Prostate gland (tissue), 2 donors: ENCODE data around the gene TIA1.

ENCODE experiments used
- CTCF ChIP-seq, 4 experiments: fragments of 200-600 bp in 2 of 4; fragments of 450-650 bp in 2 of 4; sonication (generic) in 2 of 4; IDR thresholded peaks; 1 replicate in 3 of 4; 2 replicates in 1 of 4; pipeline ENCODE4 v1.5.1; 2016 to 2019; ENCODE audit warnings: antibody characterized with exemption in 4 of 4, mild to moderate bottlenecking in 2 of 4, moderate library complexity in 2 of 4
- POLR2A ChIP-seq: fragments of 450-650 bp; IDR thresholded peaks from one replicate; pipeline ENCODE4 v1.6.1; 2016; ENCODE audit warnings: antibody characterized with exemption, mild to moderate bottlenecking
- POLR2AphosphoS5 ChIP-seq: sonication (generic); formaldehyde crosslinking; IDR thresholded peaks from one replicate; pipeline ENCODE4 v1.6.1; 2017; ENCODE audit warnings: antibody characterized with exemption

DNA sequence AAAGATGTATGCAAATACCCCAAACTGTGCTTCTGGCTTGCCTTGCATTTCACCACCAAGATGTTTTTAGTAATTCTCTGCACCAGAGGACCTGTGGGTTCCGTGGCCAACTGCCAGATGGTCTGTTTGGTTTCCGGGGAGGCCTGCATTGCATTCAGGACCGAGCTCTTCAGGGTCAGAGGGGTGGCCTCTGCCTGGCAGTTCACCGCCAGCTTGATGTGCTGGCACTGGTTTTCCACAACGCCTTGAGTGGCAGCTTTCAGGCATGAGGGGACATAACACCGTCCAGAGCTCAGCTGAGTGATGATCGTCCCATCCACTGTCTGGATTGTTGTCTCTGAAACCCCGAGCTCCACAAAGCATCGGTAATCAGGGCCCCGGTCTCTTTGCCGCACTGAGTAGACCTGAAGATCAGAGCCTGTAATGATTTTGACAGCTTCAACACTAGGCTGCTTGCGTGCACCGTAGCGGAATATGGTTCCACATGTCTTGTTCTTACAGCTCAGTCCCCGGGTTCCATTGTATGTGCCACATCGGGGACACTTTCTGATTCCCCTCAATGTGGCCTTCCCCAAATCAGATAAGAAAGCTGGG, 67.0 kb downstream of the TIA1 start:
- TF ChIP-seq POLR2A, result no peak
- TF ChIP-seq CTCF (IDR thresholded peaks at IDR 0.05), result no peak
- TF ChIP-seq POLR2AphosphoS5, result no peak
